Activated CD8-positive, alpha-beta T cell treated with anti-CD3 and anti-CD28 coated beads for 36 hours (primary cell): Measurements from ENCODE around the gene MICOS13. TPM values are rescaled to one million over a fixed set of nuclear protein-coding genes. Genes with fewer than 3 reads are reported as not detected.
A peak's percentile ranks its signal among the peaks of the same experiment; 100 is the strongest.

Experiments
- ATAC-seq: fragments of 200-7000 bp; cut with Tn5 transposase; one replicate; pipeline ENCODE4 v1.10.0; 2021; ENCODE audit warnings: mild to moderate bottlenecking, moderate library complexity
- CTCF ChIA-PET: fragments of 350-600 bp; sonication (Branson Sonifier 250); formaldehyde crosslinking; loops from one replicate; lab custom pipeline; 2021; ENCODE audit warnings: antibody characterized with exemption; lab: Charles Lee
- POLR2A ChIA-PET: fragments of 350-600 bp; sonication (Branson Sonifier 250); formaldehyde crosslinking; loops from one replicate; lab custom pipeline; 2021; ENCODE audit warnings: antibody characterized with exemption; lab: Charles Lee
- DNase-seq: peaks from one replicate; pipeline ENCODE4 v3.0.0-alpha.2; 2020
- H3K27ac Mint-ChIP-seq: one replicate; pipeline ENCODE4 v1.8.0; 2021; ENCODE audit warnings: mild to moderate bottlenecking, mixed read lengths
- H3K27me3 Mint-ChIP-seq: one replicate; pipeline ENCODE4 v1.8.0; 2021; ENCODE audit warnings: mixed read lengths
- H3K36me3 Mint-ChIP-seq: one replicate; pipeline ENCODE4 v1.8.0; 2021; ENCODE audit warnings: low read depth, mixed read lengths
- H3K4me1 Mint-ChIP-seq: one replicate; pipeline ENCODE4 v1.8.0; 2021; ENCODE audit warnings: low read depth, mixed read lengths
- H3K4me3 Mint-ChIP-seq: one replicate; pipeline ENCODE4 v1.8.0; 2021; ENCODE audit warnings: mild to moderate bottlenecking, moderate library complexity, mixed read lengths
- H3K9me3 Mint-ChIP-seq: one replicate; pipeline ENCODE4 v1.8.0; 2021; ENCODE audit warnings: mixed read lengths
- intact Hi-C: fragments of 100-400 bp; cut with micrococcal nuclease; formaldehyde crosslinking; loops from one replicate; pipeline ENCODE4 v1.10.0; 2022
- total RNA-seq, 2 experiments: library from RNA; stranded (reverse); gene quantifications; one replicate each; pipeline ENCODE4 v1.2.3, GENCODE V29; 2021
- TF ChIP-seq, protein P1 (sequence below): fragments of 200-600 bp; IDR thresholded peaks from one replicate; pipeline ENCODE4 v1.8.0; 2022; ENCODE audit warnings: antibody characterized with exemption, mild to moderate bottlenecking

Gene MICOS13
- total RNA-seq, 2 experiments from 2014 or later = 49.4 TPM

GRCh38 chr19:5686326-5686646, 6.0 kb upstream of the MICOS13 start:
- Mint-ChIP-seq H3K4me1 (peaks cover 16% of the 10 kb centered on the region), H3K36me3 (peaks cover 13% of the 10 kb centered on the region), H3K27me3 (no peaks in the 10 kb centered on the region), H3K9me3 (no peaks in the 10 kb centered on the region), H3K4me3 (peak overlapping the region; percentile 75), H3K27ac (peak overlapping the region; percentile 90)
- ChIA-PET POLR2A (interaction anchor here (0.7 to 20.6 kb wide), 6 partner anchors 9 to 217 kb away, joined by 3 to 516 read pairs (median 7); partner anchors contain the start of genes CATSPERD, LONP1, NDUFA11 and SAFB), CTCF (interaction anchor here (0.8 to 5.0 kb wide), 10 partner anchors 28 to 139 kb away, joined by 3 to 32 read pairs (median 5); partner anchors contain the start of genes CATSPERD, LONP1, SAFB and SAFB2)
- intact Hi-C loops = no loop called here
- DNase-seq (no peak), ATAC-seq (no peak)
- TF ChIP-seq, protein P1, sequence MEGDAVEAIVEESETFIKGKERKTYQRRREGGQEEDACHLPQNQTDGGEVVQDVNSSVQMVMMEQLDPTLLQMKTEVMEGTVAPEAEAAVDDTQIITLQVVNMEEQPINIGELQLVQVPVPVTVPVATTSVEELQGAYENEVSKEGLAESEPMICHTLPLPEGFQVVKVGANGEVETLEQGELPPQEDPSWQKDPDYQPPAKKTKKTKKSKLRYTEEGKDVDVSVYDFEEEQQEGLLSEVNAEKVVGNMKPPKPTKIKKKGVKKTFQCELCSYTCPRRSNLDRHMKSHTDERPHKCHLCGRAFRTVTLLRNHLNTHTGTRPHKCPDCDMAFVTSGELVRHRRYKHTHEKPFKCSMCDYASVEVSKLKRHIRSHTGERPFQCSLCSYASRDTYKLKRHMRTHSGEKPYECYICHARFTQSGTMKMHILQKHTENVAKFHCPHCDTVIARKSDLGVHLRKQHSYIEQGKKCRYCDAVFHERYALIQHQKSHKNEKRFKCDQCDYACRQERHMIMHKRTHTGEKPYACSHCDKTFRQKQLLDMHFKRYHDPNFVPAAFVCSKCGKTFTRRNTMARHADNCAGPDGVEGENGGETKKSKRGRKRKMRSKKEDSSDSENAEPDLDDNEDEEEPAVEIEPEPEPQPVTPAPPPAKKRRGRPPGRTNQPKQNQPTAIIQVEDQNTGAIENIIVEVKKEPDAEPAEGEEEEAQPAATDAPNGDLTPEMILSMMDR = no peak

DNA sequence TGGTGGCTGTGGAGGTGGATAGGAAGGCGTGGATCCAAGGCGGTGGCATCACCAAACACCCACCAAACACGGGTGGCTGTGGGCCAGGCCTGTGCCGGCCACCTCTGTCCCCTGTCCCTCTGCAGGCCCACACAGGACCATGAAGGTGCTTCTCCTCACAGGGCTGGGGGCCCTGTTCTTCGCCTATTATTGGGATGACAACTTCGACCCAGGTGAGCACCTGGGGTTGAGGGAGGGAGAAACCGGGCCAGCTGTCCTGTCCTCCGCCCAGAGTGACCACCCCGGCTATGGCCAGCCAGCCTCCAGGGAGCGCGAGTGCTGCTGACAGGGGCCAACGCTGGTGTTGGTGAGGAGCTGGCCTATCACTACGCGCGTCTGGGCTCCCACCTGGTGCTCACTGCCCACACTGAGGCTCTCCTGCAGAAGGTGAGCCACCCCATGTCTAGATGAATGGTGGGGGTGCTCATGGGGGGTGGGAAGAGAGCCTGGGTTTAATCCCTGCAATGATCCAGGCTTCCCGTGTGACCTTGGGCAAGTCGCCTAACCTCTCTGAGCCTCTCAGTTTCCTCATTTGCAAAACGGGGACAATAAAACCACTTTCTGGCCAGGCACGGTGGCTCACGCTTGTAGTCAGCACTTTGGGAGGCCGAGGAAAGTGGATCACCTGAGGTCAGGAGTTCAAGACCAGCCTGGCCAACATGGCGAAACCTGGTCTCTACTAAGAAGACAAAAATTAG, 4.5 kb upstream of the MICOS13 start:
- Mint-ChIP-seq H3K27me3 (no peaks in the 10 kb centered on the region), H3K4me1 (peaks cover 19% of the 10 kb centered on the region), H3K4me3 (no peak overlapping the region), H3K9me3 (no peaks in the 10 kb centered on the region), H3K36me3 (no peaks in the 10 kb centered on the region), H3K27ac (no peak overlapping the region)
- ChIA-PET POLR2A (interaction anchor here (20.6 kb wide), 1 partner anchor 28 kb away, joined by 516 read pairs; the partner anchor contains the start of genes CATSPERD and LONP1), CTCF (no interaction called here)
- DNase-seq (no peak), ATAC-seq (no peak)
- intact Hi-C loops = loop anchor here (5.0 kb wide), 1 partner anchor 63 kb away; the partner anchor contains the start of genes SAFB and SAFB2
- TF ChIP-seq, protein P1 = no peak

GRCh38 chr19:5683177-5683886, 3.0 kb upstream of the MICOS13 start:
- Mint-ChIP-seq H3K27ac (no peak overlapping the region), H3K27me3 (no peaks in the 10 kb centered on the region), H3K9me3 (no peaks in the 10 kb centered on the region), H3K36me3 (peaks cover 4% of the 10 kb centered on the region), H3K4me3 (no peak overlapping the region), H3K4me1 (peaks cover 21% of the 10 kb centered on the region)
- POLR2A ChIA-PET = interaction anchor here (0.8 to 20.6 kb wide), 2 partner anchors 8 to 29 kb away, joined by 3 to 516 read pairs; partner anchors contain the start of genes CATSPERD and LONP1
- DNase-seq = no peak
- TF ChIP-seq, protein P1 = no peak
- CTCF ChIA-PET = interaction anchor here (1.3 kb wide), 1 partner anchor 121 kb away, joined by 3 read pairs; the partner anchor contains the start of gene NRTN
- ATAC-seq = no peak
- intact Hi-C loops = loop anchor here (5.0 kb wide), 1 partner anchor 61 kb away; the partner anchor contains the start of genes SAFB and SAFB2

DNA sequence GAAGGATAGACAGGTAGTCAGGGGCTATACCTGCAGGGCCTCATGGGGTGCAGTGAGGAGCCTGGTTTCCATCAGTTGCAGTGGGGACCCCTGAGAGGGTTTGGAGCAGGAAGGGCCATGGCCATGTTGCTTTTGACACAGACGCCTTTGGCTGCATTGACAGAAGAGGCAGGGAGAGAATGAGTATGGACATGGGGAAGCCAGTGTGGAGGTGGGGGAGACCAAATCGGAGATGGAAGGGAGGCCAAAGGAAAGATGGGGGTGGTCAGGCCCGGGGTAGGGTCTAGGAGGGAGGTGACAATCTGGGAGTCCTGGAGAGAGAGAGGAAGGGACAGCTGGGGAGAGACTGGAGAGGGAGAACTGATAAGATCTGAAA, 1.8 kb upstream of the MICOS13 start:
- H3K36me3 Mint-ChIP-seq = peaks cover 8% of the 10 kb centered on the region
- CTCF ChIA-PET = no interaction called here
- H3K4me1 Mint-ChIP-seq = peaks cover 18% of the 10 kb centered on the region
- no peak for ATAC-seq
- intact Hi-C loops = loop anchor here (5.0 kb wide), 1 partner anchor 60 kb away; the partner anchor contains the start of genes SAFB and SAFB2
- POLR2A ChIA-PET = interaction anchor here (2.2 to 20.6 kb wide), 2 partner anchors 8 to 30 kb away, joined by 14 to 516 read pairs; partner anchors contain the start of genes CATSPERD, LONP1 and RPL36
- DNase-seq = no peak
- no peaks in the 10 kb centered on the region for H3K27me3 Mint-ChIP-seq
- no peaks in the 10 kb centered on the region for H3K9me3 Mint-ChIP-seq
- H3K27ac Mint-ChIP-seq = no peak overlapping the region
- peak overlapping the region; percentile 63 for H3K4me3 Mint-ChIP-seq
- TF ChIP-seq, protein P1 = no peak
